Upper lobe of left lung (tissue), 4 donors: Measurements from ENCODE around the gene CHST8.

Source experiments
- POLR2A ChIP-seq, 4 donors: fragments of 450-650 bp; IDR thresholded peaks; one replicate each; pipeline ENCODE4 v1.5.1; 2016 to 2017; ENCODE audit warnings: antibody characterized with exemption in 4 of 4, mild to moderate bottlenecking in 2 of 4
- TF ChIP-seq, protein P1 (sequence below), 6 experiments: fragments of 450-650 bp in 4 of 6; fragments of 200-600 bp in 2 of 6; sonication (generic) in 2 of 6; IDR thresholded peaks; one replicate each; pipeline ENCODE4 v1.5.1; 2016 to 2019; ENCODE audit warnings: antibody characterized with exemption in 6 of 6

DNA sequence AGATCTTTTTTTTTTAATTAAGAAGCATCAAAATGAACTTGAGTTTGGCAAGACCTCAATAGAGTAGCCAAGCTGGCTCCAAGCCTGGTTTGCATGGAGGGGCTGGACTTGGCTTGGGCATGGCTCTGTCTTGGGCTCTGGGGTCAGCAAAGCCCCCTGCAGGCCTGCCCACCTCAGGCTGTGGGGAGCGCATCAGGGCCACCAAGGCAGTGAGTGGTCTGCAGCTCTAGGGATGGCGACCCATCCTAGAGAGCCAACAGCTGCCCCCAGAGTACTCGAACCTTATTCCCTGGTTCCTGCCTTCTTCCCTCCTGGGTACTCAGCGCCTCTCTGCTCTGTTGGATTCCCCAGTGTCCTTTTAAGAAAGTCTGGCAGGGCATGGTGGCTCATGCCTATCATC is 5.4 kb upstream of the CHST8 start:
- TF ChIP-seq POLR2A (IDR thresholded peaks at IDR 0.05), result no peak
- TF ChIP-seq, protein P1, sequence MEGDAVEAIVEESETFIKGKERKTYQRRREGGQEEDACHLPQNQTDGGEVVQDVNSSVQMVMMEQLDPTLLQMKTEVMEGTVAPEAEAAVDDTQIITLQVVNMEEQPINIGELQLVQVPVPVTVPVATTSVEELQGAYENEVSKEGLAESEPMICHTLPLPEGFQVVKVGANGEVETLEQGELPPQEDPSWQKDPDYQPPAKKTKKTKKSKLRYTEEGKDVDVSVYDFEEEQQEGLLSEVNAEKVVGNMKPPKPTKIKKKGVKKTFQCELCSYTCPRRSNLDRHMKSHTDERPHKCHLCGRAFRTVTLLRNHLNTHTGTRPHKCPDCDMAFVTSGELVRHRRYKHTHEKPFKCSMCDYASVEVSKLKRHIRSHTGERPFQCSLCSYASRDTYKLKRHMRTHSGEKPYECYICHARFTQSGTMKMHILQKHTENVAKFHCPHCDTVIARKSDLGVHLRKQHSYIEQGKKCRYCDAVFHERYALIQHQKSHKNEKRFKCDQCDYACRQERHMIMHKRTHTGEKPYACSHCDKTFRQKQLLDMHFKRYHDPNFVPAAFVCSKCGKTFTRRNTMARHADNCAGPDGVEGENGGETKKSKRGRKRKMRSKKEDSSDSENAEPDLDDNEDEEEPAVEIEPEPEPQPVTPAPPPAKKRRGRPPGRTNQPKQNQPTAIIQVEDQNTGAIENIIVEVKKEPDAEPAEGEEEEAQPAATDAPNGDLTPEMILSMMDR (IDR thresholded peaks at IDR 0.05), result no peak
